K562 (cell line): ENCODE data around the gene DDC. TPM values are rescaled to one million over a fixed set of nuclear protein-coding genes. Genes with fewer than 3 reads are reported as not detected.

Experiments
- ARID1B ChIP-seq: fragments of 450-650 bp; IDR thresholded peaks from 2 replicates; pipeline ENCODE4 v1.6.1; 2016; ENCODE audit warnings: antibody characterized with exemption, mild to moderate bottlenecking, inconsistent platforms
- CREB5 ChIP-seq: fragments of 250-450 bp; sonication (Bioruptor Pico); IDR thresholded peaks from 2 replicates; pipeline ENCODE4 v1.5.0; 2020; ENCODE audit warnings: mild to moderate bottlenecking
- GATAD2A ChIP-seq: fragments of 450-650 bp; IDR thresholded peaks from 2 replicates; pipeline ENCODE4 v1.6.1; 2017
- SFPQ ChIP-seq: fragments of 200-400 bp; formaldehyde crosslinking; IDR thresholded peaks from 2 replicates; pipeline ENCODE4 v1.6.1; 2017; ENCODE audit warnings: mild to moderate bottlenecking, low read depth, low read length, moderate library complexity
- ZBTB9 ChIP-seq: fragments of 450-650 bp; formaldehyde crosslinking; IDR thresholded peaks from 2 replicates; pipeline ENCODE4 v1.4.0; 2020; ENCODE audit warnings: mild to moderate bottlenecking, moderate library complexity
- ZC3H11A ChIP-seq: IDR thresholded peaks from 2 replicates; pipeline ENCODE4 v1.6.1; 2012; ENCODE audit warnings: low read depth, low read length, improper control_type of control experiment
- ZNF121 ChIP-seq: sonication (generic); formaldehyde crosslinking; conservative IDR thresholded peaks from 2 replicates; pipeline ENCODE4 v1.8.0; 2022; ENCODE audit warnings: missing genetic modification reagents
- ZNF696 ChIP-seq: fragments of 250-450 bp; sonication (Bioruptor Pico); conservative IDR thresholded peaks from 2 replicates; pipeline ENCODE4 v1.4.0; 2020; ENCODE audit warnings: mild to moderate bottlenecking, moderate library complexity
- polyA plus RNA-seq, 8 experiments: library from polyadenylated mRNA; depleted of rRNA in 4 of 8; stranded (reverse) in 5 of 8; unstranded in 3 of 8; fragments of >200 nt; fragmentation: Nextera tagmentation in 2 of 8; fragmentation: Illumina TruSeq in 1 of 8; extraction: Ambion mirVana in 2 of 8; extraction: Trizol in 1 of 8; gene quantifications; 2 replicates each; pipeline versions ENCODE4 v1.2.1 to v1.2.3, GENCODE V29; 2011 to 2014; ENCODE audit warnings: inconsistent platforms in 1 of 8, missing spikeins in 1 of 8
- total RNA-seq, 7 experiments: library from RNA; depleted of rRNA in 6 of 7; stranded (reverse); fragments of >200 nt in 6 of 7; fragmentation: Illumina TruSeq in 2 of 7; extraction: Trizol in 2 of 7; gene quantifications; 2 replicates each; pipeline versions ENCODE4 v1.2.1 to v1.2.3, GENCODE V29; 2011 to 2021; ENCODE audit warnings: low replicate concordance in 1 of 7

DDC gene
- total and polyA plus RNA-seq, 9 of the 15 experiments (the other 6 are each of a cell fraction or from before 2014, with no cell fraction given): not detected

- TF ChIP-seq SFPQ: no peak
- no peak for TF ChIP-seq ARID1B
- no peak for TF ChIP-seq ZC3H11A
- TF ChIP-seq CREB5 (CRISPR knock-in tag): no peak
- no peak for TF ChIP-seq ZBTB9 (CRISPR knock-in tag)
- TF ChIP-seq ZNF696: no peak
- TF ChIP-seq ZNF121 (CRISPR knock-in tag): no peak
- no peak for TF ChIP-seq GATAD2A
Observed at GRCh38 chr7:50608196-50608906, 43.1 kb upstream of the DDC start (continued).
